IPS-NIHi7 (cell line): Measurements from ENCODE around the gene GASK1A.

Experiments
- DNase-seq: peaks from one replicate; pipeline ENCODE4 v3.0.0; 2012; ENCODE audit warnings: mixed read lengths; ENCODE audit errors: extremely low spot score

Gene GASK1A

DNA sequence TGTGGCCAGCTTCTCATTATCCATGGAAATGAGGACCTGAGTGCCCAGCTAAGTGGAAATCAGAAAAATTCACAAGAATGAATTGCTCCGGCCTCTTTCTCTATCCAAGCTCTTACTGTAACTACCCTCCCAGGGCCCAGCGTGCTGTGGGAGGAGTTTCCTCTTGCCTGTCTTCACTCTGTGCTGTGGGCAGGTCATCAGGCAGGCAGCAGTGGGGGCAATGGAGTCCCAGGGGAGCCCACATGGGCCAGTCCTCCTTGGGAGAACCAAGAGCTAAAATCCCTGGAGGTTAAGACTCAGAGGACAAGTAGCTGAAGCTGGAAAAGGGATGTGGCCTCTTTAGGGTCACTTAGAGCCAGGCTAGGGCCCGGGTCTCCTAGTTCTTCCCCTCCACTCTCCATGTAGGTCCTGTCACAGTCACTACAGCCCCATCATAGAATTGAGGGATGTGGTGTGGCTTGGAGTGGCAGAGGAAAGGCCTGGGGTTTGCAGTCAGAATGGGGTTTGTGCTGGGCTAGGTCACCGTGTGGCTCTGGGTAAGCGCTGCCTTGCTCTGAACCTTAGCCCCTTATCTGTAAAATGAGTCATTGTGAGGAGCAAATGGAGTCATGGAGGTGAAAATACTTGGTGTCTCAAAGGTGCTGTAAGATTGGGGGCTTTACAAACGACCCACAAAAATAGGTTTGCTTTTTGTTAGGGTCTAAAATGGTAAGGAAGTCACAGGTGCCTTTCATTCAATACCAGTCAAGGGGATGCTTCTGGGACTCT, 3.7 kb downstream of the GASK1A start:
- DNase-seq = no peak

DNA sequence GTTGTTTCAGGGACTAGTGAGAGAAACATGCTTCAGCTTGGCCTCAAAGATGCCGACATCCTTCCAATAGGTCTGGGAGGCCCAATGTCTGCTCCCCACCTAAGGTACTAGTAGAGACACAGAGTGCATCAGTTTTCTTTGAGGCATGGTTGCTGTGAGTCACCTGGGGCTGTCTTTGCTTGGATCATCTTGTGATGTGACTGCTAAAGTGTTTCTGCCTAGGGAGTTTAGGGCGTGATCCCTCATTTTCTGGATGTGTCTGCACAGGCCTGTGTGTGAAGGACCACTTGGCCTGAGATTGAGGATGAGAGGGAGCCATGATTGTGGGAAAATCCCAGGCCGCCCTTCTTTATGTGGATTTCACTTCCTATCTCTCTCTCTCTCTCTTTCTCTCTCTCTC, 4.8 kb downstream of the GASK1A start:
- no peak for DNase-seq

DNA sequence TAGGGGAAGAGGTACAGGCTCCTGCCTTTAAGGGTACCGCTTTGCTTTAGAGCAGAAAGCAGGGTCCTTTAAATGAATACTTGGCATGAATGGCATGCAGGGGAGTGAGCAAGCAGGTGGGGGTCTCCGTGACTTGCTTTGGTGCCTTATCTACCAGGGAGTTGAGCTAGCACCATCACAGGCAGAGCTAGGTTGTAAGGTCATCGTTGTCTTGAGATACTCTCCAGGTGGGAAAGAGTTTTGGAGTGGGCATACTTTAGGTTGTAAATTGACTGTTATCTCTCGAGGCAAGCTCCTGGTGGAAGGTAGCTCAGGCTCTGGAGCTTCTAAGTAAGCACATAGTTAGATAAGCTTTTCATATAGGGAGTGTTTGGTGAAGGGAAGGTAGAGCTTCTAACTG, 5.6 kb downstream of the GASK1A start:
- DNase-seq = no peak

DNA sequence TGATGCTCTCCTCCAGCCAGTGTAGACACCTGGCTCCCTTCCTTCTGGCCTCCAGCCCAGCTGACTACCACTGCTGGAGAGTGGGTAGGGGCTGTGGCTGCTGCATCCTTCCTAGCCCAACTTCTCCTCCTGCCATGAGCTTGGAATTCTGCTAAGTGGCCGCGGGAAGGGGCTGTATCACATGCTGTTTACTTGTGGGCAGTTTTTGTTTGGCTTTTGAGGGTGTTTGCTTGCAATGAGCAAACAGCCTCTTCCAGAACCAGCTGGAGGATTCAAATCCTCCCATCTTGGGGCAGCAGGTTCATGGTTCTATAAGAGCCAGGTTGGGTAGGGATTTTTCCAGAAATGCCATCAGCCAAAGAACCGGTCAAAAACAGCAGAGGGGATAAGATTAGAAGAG, 9.0 kb downstream of the GASK1A start:
- no peak for DNase-seq

DNA sequence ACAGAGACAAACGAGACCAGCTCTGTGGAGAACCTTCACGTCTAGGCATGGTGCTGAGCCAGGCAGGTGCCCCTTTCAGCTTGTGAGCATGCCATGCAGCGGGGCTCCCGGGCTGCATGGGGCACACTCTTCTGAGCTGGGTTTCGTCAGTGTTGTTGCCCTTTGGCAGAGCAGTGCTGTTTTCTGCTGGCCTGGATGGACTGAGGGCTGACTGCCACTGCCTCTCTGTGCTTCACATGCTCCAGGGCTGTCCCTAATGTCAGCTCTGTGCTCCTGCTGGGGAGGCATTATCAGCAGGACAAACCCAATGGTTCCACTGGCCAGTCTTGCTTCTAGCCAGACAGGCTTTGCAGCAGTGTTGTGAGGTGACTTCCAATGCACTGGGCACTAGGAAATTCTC, 9.5 kb downstream of the GASK1A start:
- no peak for DNase-seq

DNA sequence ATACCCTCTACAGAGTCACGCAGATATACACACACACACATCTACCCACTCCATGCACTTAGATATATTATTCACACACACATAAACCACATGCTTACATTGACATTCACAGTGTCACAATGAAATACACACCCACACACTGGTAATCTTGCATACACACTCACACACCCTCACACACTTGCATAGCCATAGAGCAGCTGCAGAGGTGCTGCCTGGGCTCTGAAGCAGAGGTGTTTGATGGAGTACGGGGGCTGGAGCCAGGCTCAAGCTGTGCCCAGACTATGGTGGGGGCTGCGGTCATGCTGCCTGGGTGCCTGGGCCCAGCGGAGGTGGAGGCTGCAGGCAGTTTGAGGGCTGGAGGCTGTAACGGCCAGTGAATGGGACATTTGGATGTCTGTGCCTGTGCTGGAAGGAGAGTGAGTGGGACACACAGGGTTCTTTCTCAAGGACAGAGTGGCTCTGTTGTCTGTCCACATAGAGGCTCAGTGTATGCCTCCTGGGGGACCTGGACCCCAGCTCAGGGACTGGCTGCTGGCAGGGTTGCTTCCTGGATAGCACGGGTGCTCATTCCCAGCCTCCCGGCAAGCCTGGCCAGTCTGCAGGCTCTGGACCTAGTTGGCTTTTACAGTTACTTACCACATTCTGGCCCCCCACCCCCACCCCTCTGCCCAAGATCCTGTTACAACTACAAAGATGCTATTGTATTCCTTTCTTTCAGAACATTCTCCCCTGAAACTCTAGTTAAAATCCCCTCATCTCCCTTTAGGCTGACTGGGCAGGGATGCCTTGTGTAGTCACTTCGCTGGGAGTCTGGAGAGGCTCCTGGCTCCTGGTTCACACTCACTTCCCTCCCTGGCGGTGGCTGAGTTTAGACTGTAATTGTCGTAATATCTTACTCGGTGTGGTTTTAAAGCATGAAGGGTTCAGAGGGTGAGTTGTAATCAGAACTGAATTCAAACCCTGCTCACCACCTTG, 12.5 kb downstream of the GASK1A start:
- DNase-seq = no peak

DNA sequence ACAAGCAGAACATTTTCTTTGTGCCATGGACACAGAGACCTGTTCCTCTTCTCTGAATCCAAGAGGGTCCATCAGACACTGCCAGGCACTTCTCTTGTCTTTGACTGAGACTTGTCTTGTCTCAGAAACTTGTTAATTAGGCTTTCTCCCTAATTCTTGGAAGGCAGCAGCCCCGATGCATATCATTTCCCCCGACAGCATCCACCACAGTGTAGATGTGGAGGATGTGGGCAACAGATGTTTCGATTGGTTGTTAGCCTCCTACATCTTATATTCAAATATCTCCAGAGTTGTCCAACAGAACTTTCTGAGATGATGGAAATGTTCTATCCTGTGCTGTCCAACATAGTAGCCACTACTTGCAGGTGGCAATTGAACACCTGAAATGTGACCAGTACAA, 15.5 kb downstream of the GASK1A start:
- DNase-seq = no peak

DNA sequence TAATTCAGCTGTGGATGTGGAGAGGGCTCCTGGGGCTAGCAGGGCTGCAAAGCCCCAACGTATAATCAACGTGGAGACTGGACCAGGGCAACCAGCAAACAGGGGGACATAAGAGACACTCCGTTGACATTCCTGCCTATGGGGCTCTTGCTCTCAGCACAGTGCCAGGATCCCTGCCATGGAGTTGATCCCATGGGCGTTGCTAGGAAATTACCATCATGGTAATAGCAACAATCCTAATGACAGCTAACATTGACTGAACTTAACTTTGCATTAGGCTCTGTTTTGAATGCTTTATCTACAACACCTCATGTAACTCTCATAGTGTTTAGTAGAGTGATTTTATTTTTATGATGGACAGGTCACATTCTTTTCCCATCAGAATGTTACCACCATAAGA, 16.9 kb downstream of the GASK1A start:
- no peak for DNase-seq

DNA sequence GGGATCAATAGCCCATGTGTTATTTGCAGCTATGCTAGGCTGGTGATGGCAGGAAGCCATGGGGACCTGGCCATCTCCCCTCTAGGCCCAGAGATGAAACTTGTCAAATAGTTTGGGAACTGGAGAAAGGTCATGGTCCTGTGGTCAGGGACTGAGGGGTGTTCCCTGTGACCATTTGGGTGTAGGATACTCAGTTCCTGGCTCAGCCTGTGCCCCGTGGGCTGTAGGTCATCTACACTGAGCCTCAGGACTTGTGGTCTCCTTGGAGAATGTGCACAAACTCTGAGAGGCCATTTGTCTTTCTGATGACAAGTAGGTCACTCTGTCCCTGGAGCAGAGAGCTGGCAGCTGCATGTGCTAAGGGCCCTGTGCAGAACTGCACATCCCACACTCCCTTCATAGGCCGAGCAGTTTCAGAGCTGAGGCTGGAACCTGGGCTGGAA, 17.5 kb downstream of the GASK1A start:
- no peak for DNase-seq

DNA sequence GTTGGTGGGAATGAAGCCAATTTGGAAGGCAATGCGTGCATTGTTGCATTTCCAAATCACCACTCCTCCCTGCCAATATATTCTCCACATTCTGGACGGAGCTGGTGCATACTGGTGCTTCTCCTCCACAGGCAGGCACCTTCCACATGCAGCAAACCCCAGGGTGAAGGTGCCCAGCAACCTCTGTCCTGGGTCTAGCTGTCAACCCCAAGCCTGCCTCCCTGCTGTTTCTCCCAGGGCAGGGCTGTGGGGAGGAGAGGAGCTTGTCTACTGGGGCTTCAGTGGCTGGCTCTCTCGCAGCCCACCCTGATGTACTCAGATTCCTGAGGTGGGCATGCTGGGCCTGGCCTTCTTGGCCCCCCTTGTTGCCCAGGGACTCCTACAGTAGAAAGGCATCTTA, 20.1 kb downstream of the GASK1A start:
- DNase-seq = no peak

DNA sequence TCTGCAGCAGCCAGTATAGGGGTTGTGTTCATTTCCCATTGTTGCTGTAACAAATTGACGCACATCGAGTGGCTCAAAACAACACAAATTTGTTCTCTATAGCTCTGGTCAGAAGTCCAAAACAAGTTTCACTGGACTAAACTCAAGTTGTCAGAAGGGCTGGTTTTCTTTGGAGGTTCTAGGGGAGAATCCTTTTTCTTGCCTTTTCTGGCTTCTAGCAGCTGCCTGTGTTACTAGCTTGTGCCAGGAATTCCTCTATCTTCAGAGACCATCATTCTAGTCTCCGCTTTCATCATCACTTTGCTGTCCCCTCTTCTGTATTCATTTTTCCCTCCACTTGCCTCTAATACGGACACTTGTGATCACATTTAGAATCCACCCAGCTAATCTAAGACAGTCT, 20.5 kb downstream of the GASK1A start:
- DNase-seq = no peak

DNA sequence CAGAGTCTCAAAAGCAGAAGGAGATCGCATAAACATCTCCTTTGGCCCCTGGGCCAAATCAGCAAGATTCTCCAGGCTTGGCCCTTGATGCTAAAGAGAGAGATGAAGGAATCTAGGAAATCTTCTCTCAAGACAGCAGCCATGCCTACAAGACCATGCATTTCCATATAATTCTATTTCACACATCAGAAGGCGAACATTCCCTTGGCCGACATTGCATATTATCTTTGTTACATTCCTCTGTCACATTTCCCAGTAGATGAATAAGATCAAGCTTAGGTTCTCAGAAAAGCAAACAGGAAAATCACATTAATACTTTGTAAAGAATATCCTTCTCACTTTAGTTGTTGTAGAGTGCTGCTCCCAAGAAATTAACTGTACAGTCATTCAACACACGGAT, 21.3 kb downstream of the GASK1A start:
- no peak for DNase-seq

DNA sequence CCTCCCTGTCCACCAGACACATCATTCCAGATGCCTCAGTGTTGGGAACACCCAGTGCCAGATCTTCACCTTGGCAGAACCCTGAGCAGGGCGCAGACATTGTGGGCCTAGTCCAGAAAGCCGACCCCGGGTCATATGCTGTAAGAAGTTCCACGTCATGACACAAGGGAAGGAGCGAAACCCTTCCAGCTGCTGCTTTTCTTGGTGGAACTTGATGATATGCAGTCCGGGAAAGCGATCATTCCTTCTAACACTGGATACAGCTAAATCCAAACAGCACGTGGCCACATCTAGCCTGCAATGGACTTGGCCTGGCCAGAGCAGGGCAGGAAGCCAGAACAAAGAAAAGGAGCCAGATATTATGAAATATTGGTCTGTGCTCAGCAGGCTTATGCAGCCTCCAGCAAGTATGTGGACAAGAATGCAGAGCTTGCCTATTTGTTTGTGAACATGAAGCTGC, 22.0 kb downstream of the GASK1A start:
- DNase-seq = no peak

DNA sequence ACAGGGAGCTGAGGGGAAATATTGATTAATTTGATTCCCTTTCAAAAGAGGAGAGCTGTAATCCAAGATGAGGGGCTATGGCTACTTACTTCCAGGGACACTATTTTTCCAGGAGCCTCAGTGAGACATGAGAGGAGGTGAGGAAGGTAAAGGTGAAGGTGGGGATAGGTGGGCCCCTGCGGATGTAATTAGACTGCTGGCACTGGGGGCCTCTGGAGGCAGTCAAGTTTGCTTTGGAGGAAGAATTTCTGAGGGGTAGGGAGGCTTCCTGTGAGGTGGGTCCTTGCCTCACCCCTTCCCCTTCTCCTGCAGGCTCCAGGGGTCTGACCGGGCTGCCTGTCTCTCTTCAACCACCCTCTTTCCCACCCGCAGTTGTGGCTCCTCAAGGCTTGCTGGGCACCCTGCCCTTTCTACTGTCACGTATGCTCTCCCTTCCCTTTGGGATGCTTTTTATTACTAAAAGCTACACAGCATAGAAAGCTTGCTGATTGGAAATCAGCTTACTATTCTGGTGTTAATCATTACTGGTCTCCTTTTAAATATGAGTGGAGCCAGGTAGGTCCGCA, 22.5 kb downstream of the GASK1A start:
- DNase-seq = no peak

DNA sequence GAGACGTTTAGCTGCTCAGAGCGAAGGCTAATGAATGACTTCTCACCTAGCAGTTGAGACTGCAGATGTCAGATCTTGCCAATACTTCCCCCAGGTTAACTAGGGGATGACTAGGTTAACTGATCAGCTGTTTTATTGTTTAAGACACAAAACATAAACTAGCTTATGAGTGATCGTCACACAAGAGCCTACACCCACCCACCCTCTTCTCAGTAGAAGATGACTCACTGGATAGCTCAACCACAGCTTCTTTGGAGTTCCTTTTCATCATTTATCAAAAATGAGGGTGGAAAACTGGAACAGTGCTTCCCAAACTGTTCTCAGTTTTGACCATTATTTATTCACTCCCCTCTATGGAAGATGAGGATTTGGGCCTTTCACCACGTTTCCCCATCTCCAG, 25.2 kb downstream of the GASK1A start:
- no peak for DNase-seq

DNA sequence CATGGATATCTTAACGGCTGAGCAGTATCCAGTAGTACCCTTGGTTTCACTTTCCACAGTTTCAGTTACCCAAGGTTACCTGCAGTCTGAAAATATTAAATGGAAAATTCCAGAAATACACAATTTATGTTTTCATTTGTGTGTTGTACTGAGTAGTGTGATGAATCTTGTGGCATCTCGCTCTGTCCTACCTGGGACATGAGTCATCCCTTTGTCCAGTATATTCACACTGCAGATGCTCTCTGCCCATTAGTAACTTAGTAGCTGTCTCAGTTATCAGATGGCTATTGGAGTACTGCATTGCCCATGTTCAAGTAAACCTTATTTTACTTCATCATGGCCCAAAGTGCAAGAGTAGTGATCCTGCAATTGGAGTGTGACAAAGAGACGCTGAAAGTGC, 26.1 kb downstream of the GASK1A start:
- DNase-seq = no peak

DNA sequence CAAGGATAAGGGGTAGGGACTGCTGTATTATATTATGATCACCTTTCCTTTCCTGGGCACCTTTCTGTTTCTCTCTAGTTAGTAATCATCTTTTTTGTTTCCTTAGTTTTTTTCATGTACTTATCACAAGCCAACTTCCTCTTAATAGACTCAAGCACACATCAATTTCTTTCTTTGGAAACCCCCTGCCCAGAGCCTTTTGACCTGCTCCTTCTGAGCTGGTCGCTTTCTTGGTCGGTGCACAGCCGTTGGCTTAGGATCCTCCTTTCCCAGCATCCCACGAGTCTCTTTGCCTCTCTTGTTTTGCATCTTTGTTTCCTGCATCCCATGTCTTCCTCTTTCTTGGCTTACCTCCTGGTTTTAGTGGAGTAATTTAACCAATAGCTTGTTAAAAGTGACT, 26.9 kb downstream of the GASK1A start:
- DNase-seq = no peak

DNA sequence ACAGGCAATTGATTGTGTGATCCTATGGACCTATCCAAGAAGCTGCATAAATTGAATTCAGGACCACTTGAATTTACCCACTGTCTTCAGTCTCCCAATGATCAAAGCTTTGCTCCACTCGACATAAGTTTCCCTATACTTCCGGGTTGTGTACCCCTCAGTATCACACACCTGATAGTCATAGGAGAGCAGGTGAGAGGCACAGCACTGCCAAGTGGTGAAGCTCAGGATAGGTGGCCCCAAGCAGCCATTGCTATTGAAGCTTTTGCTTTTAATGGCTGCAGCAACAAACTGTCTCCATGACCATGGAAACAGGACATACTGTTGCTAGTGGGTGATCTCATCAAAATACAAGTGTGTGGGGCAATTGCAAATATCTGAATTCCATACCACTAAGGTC, 27.7 kb downstream of the GASK1A start:
- DNase-seq = no peak

DNA sequence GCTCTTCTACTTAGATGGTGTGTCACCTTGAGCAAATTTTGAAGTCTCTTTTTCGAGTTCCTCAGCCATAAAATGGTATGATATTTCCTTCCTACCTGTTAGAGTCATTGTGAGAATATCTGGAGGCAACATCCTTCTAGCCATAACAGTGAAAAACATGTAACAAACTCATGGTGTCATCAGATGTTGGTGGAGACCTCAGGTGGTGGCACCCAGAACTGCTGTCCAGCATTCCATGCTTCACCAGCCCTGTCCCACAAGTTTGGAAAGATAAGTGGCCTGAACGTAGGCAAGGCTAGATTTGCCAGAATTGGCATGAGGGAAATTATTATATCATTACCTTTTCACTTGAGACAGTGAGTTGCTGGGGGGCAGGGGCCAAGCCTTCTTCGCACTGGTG, 30.4 kb downstream of the GASK1A start:
- no peak for DNase-seq

DNA sequence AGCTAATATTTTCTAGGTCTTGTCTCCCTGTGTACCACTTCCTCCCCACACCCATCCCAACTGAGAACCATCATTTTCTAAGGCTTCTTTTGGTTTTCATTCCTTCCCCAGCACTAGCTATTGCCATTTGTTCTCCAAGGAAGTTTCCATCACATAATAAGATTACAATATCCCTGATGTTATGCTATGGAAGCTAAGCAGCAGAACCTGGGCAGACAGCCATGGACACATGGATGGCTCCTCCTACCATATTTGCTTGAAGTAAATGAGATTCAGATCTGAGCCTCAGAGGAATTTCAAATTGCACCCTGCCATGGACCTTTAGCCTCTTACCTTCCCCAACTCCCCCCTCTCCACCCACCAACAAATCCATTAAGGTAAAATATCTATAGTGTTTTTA, 31.5 kb downstream of the GASK1A start:
- no peak for DNase-seq

DNA sequence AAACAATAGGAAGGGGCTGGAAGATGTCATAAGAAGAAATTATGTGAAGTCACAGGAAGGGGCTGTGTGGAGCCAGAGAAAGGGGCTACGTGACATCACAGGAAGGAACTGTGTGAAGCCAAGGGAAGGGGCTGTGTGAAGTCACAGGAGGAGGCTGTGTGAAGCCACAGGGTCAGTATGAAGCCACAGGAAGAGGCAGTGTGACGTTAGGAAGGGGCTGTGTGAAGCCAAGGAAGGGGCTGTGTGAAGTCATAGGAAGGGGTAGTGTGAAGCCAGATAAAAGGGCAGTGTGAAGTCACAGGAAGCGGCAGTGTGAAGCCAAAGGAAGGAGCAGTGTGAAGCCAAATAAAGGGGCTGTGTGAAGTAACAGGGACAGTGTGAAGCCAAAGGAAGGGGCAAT, 32.5 kb downstream of the GASK1A start:
- no peak for DNase-seq

DNA sequence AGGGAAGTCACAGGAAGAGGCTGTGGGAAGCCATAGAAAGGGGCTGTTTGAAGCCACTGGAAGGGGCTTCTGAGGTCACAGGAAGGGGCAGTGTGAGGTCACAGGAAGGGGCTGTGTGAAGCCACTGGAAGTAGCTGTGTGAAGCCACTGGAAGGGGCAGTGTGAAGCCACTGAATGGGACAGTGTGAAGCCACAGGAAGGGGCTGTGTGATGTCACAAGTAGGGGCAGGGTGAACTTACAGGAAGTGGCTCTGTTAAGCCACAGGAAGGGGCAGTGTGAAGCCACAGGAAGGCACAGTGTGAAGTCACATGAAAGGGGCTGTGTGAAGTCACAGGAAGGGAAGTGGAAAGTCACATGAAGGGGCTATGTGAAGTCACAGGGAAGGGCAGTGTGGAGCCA, 33.1 kb downstream of the GASK1A start:
- DNase-seq = no peak

DNA sequence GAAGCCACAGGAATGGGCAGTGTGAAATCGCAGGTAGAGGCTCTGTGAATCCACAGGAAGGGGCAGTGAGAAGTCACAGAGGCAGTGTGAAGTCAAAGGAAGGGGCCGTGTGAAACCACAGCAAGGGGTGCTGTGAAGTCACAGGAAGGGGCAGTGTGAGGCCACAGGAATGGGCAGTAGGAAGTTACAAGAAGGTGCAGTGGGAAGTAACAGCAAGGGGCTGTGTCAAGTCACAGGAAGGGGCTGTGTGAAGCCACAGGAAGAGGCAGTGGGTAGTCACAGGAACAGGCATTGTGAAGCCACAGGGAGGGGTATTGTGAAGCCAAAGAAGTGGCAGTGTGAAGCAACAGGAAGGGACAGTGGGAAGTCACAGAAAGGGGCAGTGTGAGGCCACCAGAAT, 34.1 kb downstream of the GASK1A start:
- no peak for DNase-seq
